Central memory CD4-positive, alpha-beta T cell (primary cell): ENCODE data around the gene EML3.
"Not testable (repeated sequence)": the region's sequence is repeated elsewhere in the genome, so short reads cannot be mapped to it uniquely, and the experiment has no call there.

Source experiments
- DNase-seq: peaks from one replicate; pipeline ENCODE4 v3.0.0; 2022
- total RNA-seq, 3 experiments: gene quantifications; one replicate each; lab custom pipeline; 2026; lab: John Stamatoyannopoulos, UW

Gene EML3, protein sequence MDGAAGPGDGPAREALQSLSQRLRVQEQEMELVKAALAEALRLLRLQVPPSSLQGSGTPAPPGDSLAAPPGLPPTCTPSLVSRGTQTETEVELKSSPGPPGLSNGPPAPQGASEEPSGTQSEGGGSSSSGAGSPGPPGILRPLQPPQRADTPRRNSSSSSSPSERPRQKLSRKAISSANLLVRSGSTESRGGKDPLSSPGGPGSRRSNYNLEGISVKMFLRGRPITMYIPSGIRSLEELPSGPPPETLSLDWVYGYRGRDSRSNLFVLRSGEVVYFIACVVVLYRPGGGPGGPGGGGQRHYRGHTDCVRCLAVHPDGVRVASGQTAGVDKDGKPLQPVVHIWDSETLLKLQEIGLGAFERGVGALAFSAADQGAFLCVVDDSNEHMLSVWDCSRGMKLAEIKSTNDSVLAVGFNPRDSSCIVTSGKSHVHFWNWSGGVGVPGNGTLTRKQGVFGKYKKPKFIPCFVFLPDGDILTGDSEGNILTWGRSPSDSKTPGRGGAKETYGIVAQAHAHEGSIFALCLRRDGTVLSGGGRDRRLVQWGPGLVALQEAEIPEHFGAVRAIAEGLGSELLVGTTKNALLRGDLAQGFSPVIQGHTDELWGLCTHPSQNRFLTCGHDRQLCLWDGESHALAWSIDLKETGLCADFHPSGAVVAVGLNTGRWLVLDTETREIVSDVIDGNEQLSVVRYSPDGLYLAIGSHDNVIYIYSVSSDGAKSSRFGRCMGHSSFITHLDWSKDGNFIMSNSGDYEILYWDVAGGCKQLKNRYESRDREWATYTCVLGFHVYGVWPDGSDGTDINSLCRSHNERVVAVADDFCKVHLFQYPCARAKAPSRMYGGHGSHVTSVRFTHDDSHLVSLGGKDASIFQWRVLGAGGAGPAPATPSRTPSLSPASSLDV
- total RNA-seq, result 124 to 295 (median 170) reads per million in 3 experiments

DNA sequence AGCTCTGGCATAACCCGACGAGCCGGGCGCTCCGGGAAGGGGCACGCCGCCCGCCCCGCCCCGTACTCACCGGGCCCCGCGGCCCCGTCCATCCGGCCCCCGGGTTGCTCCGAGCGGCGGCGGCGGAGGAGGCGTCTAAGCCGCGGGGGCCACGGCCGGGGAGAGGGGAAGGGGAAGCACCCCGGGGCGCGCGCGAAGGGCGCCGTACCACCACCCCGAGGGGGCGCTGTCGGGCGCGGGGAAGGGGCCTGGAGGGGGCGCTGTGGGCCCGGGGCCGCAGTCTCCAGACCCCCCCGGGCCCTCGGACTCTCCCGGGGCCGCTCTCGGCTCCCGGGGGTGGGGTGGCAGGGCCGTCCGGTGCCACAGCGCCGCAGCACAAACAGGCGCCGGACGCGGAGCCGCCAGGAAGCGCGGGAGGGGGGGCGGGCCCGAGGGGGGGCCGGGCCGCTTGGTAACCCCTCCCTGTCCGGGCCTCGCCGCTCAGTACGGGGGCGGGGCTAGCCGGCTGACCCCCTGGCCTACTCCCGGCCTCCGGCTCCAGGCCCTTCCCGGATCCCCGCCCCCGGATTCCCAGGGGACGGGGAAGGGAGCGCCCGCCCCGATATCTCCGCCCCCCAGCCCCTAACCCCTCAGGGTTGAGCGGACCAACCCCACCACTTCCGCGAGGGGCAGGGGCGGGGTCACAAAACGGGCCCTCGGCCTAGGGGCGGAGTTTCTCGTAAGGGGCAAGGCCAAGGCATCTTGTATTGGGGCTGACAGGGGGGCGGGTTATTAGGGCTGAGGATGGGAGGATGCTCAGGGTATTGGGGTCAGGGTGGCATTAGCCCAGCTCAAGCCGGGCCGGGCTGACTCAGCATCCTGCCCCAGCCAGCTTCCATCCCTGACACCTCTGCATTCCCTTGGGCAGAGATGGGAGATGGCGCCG is at the start of gene EML3, which contains the start of gene ROM1:
Gene EML3 (minus strand): TSS at position 410 of the 925 bp plus-strand sequence. CDS start 318 bp downstream, at position 92.
Gene ROM1 (plus strand): TSS at position 892 of the 925 bp plus-strand sequence. CDS start 25 bp downstream, at position 917.
- DNase-seq, result peak; percentile 82

DNA sequence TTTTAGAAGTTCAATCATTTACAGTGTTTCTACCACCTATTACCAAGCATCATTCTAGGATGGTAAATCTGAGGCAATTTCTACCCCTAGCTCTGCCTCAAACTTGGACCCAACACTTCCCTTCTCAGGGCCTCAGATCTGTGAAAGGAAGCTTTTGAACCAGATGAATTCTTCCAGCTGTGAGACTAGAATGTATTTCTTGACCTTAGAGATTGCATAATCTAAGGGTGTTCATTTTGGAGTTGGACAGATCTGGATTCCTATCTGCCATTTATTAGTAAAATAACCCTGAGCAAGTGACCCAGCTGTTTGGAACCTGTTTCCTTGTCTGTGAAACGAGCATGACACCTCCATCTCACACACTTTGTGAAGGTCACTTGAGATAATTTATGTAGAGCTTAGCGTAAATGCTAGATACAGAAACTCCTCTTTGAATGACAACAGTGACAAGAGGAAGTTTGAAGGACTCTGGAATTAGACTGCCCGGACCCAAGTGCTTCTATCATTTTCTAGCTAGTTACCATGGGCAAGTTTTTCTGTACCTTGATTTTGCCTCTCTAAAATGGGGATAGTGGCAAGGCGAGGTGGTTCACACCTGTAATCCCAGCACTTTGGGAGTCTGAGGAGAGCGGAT is 44.3 kb upstream of the EML3 start:
- DNase-seq, result no peak

DNA sequence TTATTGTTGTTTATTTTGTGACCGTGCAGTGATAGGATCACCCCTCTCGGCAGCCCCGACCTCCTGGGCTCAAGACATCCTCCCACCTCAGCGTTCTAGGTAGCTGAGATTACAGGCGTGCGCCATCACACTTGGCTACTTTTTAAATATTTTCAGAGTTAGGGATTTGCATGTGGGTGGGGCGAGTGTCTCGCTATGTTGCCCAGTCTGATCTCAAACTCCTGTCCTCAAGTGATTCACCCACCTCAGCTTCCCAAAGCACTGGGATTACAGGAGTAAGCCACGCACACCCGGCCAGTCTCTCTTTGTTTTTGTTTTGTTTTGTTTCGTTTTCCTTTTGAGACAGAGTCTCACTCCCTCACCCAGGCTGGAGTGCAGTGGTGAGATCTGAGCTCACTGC is 41.7 kb upstream of the EML3 start:
- no peak for DNase-seq

DNA sequence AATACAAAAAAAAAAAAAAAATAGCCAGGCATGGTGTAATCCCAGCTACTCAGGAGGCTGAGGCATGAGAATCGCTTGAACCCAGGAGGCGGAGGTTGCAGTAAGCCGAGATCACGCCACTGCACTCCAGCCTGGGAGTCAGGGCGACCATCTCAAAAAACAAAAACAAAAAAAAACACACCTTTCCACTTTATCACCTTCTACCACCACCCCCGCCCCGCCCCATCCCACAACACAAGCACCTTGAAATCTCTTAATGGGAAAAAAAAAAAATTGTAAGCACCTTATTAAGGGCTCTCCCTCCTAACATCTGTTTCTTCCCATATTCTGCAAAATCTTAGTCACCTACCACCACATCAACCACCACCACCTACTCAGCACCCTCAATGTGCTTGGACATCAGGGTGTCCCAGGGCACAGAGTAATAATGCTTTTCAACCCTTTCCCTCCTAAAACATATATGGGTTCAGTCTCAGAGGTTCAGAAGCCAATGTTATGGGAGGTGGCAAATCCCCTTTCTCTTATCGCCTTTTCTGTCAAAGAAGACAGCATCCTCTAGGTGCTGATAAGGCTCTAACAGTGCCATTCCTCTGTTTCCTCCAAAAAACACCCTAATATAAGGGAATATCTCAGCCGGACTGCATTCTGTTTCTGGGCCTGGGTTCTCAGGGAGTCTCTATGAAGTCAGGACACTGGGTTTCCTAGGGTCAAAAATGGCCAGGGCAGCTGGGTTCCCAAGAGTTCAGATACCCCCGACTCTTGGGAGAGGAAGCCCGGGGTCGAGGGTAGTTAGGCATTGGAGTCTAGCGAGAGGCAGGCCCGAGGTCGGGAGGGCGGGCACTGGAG is 39.8 kb upstream of the EML3 start:
- DNase-seq, result no peak

DNA sequence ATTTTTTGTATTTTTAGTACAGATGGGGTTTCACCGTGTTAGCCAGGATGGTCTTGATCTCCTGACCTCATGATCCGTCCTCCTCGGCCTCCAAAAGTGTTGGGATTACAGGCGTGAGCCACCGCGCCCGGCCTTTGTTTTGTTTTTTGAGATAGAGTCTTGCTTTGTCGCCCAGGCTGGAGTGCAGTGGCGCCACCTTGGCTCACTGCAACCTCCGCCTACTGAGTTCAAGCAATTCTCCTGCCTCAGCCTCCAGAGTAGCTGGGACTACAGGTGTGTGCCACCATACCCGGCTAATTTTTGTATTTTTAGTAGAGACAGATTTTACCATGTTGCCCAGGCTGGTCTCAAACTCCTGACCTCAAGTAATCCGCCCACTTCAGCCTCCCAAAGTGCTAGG is 37.7 kb upstream of the EML3 start:
- not testable (repeated sequence) for DNase-seq

DNA sequence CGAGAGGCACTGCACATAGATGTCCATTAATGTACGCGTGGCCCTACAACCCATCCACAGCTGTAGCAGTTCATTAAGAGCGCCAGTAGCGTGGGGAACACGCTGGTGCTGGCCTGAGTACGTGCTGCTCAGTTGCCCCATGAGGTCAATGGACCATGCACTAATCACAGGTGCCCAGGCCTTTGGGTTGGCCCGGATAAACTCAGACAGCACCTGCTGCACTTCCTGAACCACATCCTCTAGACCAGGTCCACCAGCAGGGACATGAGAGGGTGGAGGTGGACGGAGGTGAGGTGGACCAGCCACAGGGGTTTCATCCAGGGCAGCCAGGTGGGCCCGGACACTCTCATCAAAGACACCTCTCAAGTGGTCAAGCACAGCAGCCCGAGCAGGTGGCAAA is 36.9 kb upstream of the EML3 start:
- DNase-seq, result no peak

DNA sequence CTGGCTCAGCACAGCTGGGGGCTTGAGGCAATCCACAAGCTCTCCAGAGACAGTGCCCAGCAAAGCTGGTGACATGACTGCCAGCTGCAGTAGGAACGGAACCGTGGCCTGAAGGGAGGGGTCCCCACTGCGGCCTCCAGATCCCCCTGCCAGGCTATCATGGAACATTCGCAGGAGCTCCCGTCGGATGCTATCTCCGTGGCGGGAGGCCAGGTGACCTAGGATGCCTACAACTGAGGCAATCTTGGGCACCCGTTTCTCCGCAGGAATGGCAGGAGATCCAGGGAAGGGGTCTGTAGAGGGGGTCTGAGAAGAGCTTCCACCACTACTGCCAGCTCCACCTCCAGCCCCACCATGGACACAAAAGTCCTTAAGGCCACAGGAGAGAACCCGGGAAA is 36.4 kb upstream of the EML3 start:
- DNase-seq, result no peak

DNA sequence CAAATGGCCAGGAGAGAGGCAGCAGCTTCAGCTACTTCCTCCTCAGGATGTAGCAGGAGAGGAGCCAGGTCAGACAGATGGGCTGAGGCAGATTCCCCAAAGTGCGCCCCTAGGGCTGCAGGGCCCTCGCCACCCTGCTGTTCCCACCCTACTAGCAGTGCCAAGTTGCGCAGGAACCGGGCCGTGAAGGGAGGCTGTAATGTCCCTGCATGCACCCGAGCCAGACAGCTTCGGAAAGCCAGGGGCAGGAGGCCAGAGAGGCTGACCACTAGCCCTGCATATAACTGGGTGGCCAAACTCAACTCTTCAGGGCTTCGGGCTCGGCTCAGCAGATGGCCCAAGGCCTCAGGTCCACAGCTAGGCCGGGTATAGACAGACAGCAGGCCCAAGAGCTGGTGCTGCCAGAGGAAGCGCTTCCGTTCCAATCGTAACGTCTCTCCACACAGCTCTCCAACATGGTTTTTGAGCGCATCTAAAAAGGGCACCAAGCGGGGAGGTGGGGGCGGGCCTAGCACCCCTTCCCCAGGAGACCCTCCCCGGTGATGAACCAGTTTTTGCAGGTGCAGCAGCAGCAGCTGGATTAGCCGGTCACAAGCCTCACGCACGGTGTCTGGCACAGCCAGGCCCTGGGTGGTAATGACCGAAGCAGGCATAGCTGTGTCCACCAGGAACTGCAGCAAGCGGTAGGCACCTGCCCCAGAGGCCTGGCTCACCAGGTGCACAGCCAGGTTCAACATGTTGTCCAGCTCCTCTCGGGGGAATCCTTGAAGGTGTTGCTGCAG is 35.8 kb upstream of the EML3 start:
- no peak for DNase-seq

DNA sequence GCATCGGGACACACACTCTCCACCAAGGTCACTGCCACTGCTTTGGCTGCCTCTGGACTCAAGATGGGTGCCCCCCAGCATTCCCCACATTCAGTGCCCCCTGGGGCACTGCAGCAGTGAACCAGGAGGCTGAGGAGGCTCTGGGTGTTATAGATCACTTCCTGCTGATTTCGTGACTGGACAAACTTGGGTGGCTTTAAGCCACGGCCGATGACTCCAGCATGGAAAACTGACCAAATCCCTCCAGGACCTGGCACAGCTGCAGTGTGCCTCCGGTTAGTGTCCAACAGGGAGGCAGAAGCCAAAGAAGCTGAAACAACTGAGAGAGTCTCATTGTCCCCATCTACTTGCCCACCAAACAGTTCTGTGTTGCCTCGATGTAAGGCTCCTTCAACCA is 35.0 kb upstream of the EML3 start:
- DNase-seq, result no peak

DNA sequence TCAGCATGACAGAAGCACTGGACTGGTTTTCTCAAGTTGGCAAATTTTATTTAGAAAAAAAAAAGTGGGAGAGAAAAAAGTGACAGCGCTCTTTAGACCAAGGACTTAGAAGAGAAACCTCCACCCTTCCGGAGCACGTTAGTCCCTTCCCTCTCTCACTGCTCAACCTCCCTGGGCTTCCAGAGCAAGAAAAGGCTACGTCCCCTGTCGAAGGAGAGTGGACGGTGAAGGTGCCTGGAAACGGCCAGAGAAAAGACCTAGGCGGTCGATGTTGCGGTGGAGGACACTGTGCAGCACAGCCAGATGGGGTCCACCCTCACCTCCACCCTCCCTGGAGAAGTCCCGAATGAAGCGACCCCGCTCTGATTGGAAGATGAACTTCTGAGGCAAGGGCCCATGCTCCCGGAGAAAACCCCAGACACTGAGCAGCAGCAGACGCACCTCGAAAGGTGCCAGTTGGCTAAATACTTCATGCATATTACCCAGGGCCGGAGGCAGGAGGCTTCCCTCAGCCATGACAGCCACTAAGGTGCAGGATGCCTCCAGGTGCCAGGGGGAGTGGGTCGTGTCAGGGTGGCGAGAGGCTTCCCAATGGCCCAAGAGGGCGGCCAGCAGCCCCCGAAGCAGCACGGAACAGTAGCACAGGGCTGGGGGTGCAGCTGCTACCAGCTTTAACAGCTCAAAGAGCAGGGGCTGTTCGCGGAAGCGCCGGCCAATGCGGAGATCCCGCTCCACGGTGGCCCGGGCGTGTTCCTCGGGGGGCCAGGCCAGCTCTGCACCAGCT is 34.4 kb upstream of the EML3 start:
- DNase-seq, result no peak

DNA sequence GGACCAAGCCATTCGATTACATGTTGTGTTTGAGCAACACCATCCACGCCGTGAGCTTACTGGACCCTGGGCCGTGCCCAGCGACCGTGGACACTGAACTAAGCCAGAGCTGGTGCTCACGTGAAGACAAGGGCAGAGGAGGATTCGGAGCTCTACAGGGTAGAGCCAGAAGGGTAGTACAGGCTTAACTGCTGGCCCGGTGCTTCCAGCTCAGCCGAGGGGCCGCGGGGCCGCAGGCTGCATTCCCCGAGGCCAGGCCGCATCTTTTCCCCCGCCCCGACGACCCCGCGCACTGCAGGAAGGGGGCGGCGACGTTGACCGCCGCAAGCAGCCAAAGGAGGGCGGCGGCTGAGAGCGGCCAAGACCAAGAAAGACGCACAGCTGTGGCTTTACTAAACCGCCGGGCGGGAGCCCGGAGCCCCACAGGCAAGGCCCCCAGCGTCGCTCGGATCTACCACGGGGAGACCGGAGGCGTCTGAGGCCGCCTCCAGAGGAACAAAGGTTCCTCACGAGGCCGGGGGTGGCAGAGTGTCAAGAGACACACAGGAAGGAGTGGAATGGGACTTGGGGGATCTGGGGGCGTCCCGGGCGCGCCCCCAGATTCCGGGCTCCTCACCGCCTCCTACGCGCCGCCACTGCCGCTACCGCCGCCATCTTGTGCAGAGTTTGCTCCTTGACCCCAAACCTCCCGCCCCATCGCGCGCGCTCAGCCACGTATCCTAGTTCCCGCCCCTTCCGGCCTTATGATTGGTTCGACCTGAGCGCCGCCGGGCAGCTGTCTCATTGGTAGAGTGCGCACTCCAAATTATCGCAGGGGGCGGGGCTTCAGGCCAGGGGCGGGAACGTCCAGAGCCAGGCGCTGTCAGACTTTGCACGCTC is 33.6 kb upstream of the EML3 start, which contains the start of gene GANAB:
Gene GANAB (minus strand): TSS at position 668 of the 879 bp plus-strand sequence. CDS start 14 bp downstream, at position 654.
- peak; percentile 96 for DNase-seq

DNA sequence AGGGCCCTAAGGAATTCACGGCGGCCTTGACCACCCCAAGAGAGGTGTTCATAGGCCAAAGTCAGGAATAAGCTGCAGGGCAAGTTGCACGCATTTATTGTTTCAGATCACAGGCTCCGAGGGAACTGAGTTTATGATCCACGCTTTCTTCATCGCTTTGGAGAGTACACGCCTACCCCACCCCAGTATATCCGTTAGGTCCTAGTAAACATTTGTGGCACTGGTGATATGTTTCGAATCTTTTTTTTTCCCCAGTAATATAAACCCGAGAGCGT is 33.0 kb upstream of the EML3 start:
- no peak for DNase-seq

DNA sequence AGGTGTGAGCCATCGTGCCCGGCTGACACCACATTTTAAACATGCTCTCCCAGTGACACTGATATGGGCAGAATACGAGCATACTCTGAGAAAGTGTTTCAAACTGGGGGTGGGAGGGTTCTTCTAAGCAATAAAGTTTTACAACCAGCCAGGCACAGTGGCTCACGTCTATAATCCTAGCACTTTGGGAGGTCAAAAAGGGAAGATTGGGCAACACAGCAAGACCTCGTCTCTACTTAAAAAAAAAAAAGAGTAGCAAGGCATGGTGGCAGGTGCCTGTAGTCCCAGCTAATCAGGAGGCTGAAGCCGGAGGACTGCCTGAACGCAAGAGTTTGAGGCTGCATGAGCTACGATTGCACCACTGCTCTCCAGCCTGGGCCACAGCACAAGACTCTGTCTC is 31.6 kb upstream of the EML3 start:
- DNase-seq, result no peak

DNA sequence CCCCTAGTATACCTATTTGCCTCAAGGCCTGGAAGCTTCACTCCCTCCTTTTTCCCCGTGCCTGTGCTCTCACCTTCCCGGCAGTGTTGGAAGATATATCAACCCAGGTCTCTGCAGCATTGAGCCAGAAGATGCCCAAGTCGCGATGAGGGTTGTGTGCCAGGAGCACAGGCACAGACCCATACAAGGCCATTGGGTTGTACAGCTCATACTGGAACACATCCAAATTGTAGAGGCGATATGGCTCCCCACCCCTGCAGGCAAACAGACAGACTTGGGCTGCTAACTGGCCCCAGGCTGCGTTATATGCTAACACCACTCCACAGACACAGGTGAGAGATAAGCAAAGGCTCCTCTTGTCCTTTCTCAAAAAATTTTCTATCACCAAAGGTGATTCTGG is 19.9 kb upstream of the EML3 start:
- no peak for DNase-seq

DNA sequence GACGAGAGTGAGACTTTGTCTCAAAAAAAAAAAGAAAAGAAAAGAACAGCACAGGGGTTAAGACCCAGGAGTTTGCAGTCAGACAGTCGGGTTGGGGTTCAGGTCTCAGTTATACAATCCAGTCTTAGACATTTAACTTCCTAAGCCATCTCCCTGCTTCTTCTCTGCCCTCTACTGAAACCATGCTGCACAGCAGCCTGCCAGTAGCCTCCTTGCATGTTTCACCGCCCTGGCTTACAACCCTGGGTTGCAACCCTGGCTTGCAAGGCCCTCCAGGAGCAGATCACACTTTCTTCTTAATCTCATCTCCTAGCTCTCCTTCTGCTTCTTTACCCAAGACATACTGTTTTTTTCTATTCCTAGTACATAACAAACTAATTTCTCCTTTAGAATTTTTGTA is 15.1 kb upstream of the EML3 start:
- DNase-seq, result no peak

DNA sequence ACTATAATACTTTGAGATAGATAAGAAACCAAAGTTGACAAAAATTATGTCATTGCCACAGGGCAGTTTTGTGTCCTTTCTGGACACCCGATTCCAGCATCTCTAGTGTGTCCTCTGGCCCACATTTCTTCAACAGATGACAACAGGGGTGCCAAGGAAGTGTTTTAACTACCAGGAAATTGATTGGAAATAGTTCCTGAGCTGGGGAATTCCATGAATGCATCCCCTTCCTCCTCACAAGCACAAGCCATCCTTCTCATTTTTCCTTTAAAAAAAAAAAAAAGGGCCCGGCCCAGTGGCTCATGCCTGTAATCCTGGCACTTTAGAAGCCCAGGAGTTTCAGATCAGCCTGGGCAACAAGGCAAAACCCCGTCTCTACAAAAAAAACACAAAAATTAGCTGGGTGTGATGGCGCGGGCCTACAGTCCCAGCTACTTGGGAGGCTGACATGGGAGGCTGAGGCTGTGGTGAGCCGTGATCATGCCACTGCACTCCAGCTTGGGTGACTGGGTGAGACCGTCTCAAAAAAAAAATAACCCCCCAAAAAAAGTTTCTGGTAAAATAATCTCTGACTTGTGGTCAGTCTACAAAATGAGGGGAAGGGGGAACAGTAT is 10.0 kb upstream of the EML3 start:
- DNase-seq, result no peak

DNA sequence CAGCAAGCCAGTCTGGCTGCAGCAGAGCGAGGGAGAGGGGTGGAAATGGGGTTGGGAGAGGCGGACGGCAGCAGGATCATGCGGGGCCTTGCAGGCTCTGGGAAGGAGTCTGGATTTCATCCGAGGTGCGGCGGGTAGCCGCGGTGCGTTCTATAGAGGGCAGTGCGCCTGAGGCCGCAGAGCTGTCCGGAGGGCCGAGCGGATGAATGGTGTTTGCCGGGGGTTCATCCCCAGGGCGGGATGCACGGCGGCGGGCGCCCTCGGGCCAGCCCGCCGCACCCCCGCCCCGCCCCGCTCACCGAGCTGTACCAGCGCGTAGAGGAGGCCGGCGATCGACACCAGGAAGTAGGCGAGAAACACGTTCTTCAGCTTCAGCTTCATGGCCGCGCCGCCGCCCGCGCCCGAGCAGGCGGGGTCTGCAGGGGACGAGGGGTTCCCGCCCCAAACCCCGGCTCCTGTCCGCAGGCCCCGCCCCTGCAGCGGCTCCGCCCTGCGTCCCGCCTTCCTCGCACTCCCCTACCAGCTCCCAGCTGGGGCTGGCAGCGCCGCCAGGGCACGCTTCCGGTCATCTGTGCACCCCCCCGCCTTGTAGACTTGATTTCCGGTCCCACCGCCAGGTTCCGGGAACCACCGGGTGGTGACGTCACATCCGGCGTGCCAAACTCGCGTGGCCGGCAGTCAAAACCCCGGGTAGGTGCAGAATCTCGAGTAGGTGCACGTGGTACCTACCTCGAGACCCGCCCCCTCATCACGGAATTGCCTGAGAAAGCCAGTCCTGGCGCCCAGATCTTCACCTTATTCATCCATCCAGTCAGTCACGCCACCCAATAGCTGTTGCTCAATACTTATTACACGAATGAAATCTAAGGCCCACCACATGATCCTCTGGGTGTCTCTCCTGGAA is 9.2 kb upstream of the EML3 start, which contains the start of gene B3GAT3:
Gene B3GAT3 (minus strand): TSS at position 420 of the 904 bp plus-strand sequence. CDS start 39 bp downstream, at position 381.
- peak; percentile 96 for DNase-seq
